T47D (cell line): Measurements from ENCODE around the gene FRMPD1.

Source experiments
- DNase-seq, 2 experiments: peaks; one replicate each; pipeline versions ENCODE4 v3.0.0 to v3.0.0-alpha.2; 2011 to 2012; ENCODE audit warnings: low read depth in 1 of 2, low spot score in 1 of 2
- JUND ChIP-seq: IDR thresholded peaks from 2 replicates; pipeline ENCODE4 v1.6.1; 2012; ENCODE audit warnings: low read depth
- in situ Hi-C: cut with HindIII; loops from 2 replicates; pipeline ENCODE4 v1.10.0; 2016; ENCODE audit warnings: low sequenced_read_pairs, low pct_unique_long_range_greater_than_20kb

FRMPD1 gene

GRCh38 chr9:37639109-37639762, 11.5 kb upstream of the FRMPD1 start:
- peak in 1 of 2 experiments; percentile 10 for DNase-seq
- in situ Hi-C loops, result no loop called here
- no peak for TF ChIP-seq JUND

DNA sequence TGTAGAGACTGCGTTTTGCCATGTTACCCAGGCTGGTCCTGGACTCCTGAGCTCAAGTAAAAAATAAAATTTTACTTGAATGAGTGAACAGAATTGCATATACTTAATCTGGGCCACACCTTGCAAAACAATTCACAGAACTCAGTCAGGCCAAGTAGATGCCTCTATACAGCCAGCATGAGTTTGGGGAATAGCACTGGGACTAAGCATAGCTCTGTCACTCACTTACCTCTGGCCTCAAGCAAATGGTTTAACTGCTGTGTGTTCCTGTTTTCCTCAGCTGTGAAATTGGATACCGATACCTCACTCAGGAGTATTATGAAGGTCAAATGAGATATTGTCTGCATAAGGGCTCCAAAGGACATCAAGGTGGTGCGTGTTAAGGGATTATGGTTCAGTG, 10.9 kb upstream of the FRMPD1 start:
- in situ Hi-C loops, result no loop called here
- TF ChIP-seq JUND, result no peak
- no peak for DNase-seq

DNA sequence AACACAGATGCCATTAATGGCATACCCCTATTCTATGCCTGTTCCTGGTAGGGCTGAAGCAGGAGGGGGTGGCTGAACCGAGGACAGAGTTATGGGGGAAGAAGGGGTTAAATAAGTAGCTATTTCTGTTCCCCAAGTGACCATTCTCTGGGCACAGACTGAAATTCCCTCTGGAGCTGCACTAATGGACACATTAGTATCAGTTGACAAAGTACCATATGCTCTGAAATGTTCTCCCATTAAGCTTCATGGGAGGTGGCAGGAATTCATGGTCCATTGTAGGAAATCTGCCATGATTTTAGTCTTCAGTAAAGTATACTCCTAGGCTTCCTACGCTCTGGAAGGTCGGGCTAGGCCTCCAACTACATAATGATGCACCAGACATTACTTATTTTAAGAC, 10.5 kb upstream of the FRMPD1 start:
- in situ Hi-C loops, result no loop called here
- no peak for TF ChIP-seq JUND
- no peak for DNase-seq

DNA sequence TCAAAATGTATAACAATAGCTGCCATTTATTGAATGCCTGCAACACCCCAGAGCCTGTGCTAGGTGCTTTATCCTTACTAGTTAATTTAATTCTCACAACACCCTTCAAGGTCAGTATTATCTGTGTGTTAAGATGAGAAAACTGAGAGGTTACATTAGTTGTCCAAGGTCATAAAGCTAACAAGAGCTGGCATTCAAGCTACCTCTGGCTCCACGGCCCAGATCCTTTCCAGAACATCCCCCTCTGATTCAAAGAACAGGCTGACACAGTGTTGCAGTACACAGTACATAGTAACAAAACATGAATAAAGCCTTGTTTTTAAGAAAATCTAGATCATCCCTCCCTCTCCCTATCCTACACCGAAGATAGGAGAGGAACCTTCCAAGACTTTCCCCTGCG, 9.4 kb upstream of the FRMPD1 start:
- no peak for TF ChIP-seq JUND
- in situ Hi-C loops, result no loop called here
- no peak for DNase-seq

GRCh38 chr9:37643214-37643613, 7.5 kb upstream of the FRMPD1 start:
- no peak for DNase-seq
- in situ Hi-C loops, result no loop called here
- TF ChIP-seq JUND, result no peak

DNA sequence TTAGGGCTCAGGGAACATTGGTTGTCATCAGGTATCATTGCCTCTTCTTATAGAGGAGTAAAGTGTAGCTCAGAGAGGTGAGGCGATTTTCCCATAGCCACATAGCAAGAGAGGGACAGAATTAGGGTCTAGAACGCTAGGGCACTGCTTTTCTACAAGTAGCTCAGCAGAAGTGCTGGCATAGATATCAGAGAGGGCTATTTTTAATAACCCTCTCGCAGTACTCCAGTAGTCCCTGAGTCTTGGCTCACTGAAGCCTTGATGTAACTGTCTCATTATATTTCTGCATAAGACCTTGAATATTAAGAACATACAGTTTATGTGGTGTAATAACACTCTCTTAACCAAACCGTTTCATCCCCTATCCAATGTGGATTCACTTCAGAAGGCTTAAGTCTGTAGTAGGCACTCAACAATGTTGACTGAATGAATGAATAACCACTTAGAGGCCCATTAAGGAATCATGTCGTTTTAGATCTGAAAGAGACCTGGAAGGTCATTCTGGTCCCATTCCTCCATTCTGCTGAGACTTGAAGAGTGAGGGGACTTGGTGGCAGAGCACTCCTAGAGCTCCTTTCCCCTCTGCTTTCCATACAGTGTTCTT, 4.7 kb upstream of the FRMPD1 start:
- no peak for TF ChIP-seq JUND
- in situ Hi-C loops, result no loop called here
- DNase-seq, result no peak

DNA sequence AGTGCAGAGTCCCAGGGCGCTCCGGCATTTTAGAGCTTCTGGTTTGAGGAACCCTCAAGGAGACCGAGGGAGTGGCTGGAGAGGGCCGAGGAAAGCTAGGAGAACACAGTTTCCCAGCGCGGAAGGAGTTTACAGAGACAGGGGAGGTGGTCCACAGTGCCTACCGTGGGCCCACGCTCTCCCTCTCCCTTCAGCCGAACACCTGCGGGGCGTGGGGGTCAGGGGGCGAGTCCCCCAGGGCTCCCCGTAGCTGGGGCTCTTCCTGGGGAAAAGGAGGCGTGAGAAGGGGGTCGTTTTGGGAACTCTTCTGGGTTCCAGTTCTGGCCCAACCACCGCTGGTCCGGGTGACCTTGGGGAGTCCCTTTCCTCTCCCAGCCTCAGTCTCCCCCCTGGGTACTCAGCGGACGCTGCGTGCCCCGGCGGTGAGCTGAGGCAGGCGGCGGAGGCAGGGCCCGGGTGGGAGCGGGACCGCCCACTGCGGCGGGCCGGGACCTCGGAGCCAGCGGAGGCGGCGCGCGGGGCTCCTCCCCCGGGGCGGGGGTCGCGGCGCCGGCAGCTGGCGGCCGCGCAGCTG, 368 bp upstream of the FRMPD1 start:
- in situ Hi-C loops, result no loop called here
- no peak for TF ChIP-seq JUND
- DNase-seq, result no peak

DNA sequence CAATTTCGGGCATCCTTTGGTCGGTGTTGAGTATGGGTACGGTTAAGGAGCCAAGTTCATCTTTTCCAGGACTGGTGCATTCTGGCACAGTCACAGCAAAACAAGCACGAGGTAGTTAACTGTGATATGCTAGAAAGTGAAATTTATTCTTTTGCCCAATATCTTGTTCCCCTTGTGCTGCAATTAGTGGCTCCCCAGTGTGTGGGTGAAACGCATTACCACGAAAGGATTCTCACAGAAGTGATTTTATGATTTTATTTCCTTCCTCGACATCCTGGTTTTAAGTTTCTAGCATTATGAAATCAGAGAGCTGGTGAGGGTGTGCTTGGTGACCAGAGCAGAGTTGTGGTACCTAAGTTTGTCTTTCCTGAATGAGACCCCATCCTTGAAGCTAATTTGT, 1.5 kb downstream of the FRMPD1 start:
- TF ChIP-seq JUND, result no peak
- in situ Hi-C loops, result no loop called here
- no peak for DNase-seq

GRCh38 chr9:37653385-37653784, 2.6 kb downstream of the FRMPD1 start:
- DNase-seq, result no peak
- in situ Hi-C loops, result no loop called here
- TF ChIP-seq JUND, result no peak

DNA sequence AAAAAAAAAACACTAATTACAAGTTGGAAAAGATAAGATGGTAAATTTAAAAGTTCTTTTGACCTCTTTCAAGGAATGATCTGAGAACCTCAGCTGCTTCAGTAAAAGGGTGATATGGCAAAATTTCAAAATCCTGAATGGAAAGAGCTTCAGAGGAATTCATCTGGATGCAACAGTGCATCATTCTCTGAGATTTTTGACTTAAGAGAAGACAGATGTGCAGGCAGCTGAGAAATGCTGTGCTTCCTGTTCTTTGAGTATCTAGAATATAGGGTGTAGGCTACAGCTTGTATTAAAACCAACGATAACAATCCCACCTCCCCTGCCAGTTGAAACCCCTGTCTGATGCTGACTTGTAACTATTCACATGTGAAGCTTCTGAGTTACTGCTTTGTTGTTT, 6.2 kb downstream of the FRMPD1 start:
- no peak for DNase-seq
- in situ Hi-C loops, result no loop called here
- TF ChIP-seq JUND, result no peak

- no peak for TF ChIP-seq JUND
- DNase-seq, result no peak
- in situ Hi-C loops, result no loop called here
Measured at GRCh38 chr9:37660691-37661090, 9.9 kb downstream of the FRMPD1 start.

DNA sequence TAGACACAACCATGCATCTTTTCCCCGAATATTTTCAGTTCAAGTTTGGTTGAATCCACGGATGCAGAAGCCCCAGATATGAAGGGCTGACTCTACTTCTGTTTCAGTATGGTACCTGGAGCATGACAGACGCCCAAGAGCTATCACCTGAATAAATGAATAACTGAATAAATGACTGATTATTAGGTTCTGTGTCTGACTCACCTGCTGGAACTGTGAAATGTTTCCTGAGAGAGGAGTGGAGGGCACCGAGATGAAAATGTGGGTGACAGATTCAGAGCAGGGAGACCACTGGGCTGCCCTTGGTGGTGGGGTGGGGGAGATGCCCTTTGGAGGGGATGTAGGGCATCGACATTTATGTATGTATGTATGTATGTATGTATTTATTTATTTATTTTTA, 13.2 kb downstream of the FRMPD1 start:
- in situ Hi-C loops, result no loop called here
- no peak for TF ChIP-seq JUND
- no peak for DNase-seq

GRCh38 chr9:37667706-37668105, 17.0 kb downstream of the FRMPD1 start:
- DNase-seq, result no peak
- no peak for TF ChIP-seq JUND
- in situ Hi-C loops, result no loop called here
